MCF 10A (cell line): ENCODE measurements around the gene ECE1. TPM values are rescaled to one million over a fixed set of nuclear protein-coding genes. Genes with fewer than 3 reads are reported as not detected.

Experiments used
- BruUV-seq: library from RNA; stranded (reverse); fragments of 400-500 nt; replicated peaks from 2 replicates; lab custom pipeline; 2021; lab: Mats Ljungman, UMichigan
- CTCF ChIA-PET: fragments of 300-600 bp; sonication (Branson Sonifier 250); formaldehyde crosslinking; extraction: SDS; loops from one replicate; lab custom pipeline; 2021; ENCODE audit warnings: antibody characterized with exemption, inconsistent platforms; lab: Yijun Ruan, JAX
- POLR2A ChIA-PET: fragments of 300-600, 350-650 bp; sonication (Branson Sonifier 250); formaldehyde crosslinking; extraction: SDS; loops from one replicate; lab custom pipeline; 2020; ENCODE audit warnings: antibody characterized with exemption, inconsistent platforms; lab: Yijun Ruan, JAX
- DNase-seq: peaks from one replicate; pipeline ENCODE4 v3.0.0-alpha.2; 2018; ENCODE audit not compliant: unreplicated experiment
- H3K27ac Mint-ChIP-seq: one replicate; pipeline ENCODE4 v1.8.0; 2022; ENCODE audit warnings: mild to moderate bottlenecking, low read depth, mixed read lengths; ENCODE audit not compliant: unreplicated experiment
- H3K27me3 Mint-ChIP-seq: one replicate; pipeline ENCODE4 v1.8.0; 2022; ENCODE audit warnings: mixed read lengths; ENCODE audit not compliant: insufficient read depth, unreplicated experiment
- H3K36me3 Mint-ChIP-seq: one replicate; pipeline ENCODE4 v1.8.0; 2022; ENCODE audit warnings: mild to moderate bottlenecking, moderate library complexity, mixed read lengths; ENCODE audit not compliant: insufficient read depth, unreplicated experiment
- H3K4me1 Mint-ChIP-seq: one replicate; pipeline ENCODE4 v1.8.0; 2022; ENCODE audit warnings: mixed read lengths; ENCODE audit not compliant: insufficient read depth, unreplicated experiment
- H3K4me3 Mint-ChIP-seq: one replicate; pipeline ENCODE4 v1.8.0; 2022; ENCODE audit warnings: mild to moderate bottlenecking, moderate library complexity, mixed read lengths; ENCODE audit not compliant: unreplicated experiment
- H3K9me3 Mint-ChIP-seq: one replicate; pipeline ENCODE4 v1.8.0; 2022; ENCODE audit warnings: mixed read lengths; ENCODE audit not compliant: unreplicated experiment
- intact Hi-C: fragments of 100-400 bp; cut with micrococcal nuclease; formaldehyde crosslinking; loops from 2 replicates; pipeline ENCODE4 v1.14.1; 2022
- total RNA-seq: library from RNA; stranded (reverse); gene quantifications from 2 replicates; pipeline ENCODE4 v1.2.3, GENCODE V29; 2022
- TF ChIP-seq, protein P1 (sequence below): fragments of 200-600 bp; IDR thresholded peaks from one replicate; pipeline ENCODE4 v1.8.0; 2022; ENCODE audit warnings: antibody characterized with exemption, mild to moderate bottlenecking; ENCODE audit not compliant: unreplicated experiment

The ECE1 gene
- total RNA-seq, 1 experiment from 2014 or later, result 40.0 TPM

DNA sequence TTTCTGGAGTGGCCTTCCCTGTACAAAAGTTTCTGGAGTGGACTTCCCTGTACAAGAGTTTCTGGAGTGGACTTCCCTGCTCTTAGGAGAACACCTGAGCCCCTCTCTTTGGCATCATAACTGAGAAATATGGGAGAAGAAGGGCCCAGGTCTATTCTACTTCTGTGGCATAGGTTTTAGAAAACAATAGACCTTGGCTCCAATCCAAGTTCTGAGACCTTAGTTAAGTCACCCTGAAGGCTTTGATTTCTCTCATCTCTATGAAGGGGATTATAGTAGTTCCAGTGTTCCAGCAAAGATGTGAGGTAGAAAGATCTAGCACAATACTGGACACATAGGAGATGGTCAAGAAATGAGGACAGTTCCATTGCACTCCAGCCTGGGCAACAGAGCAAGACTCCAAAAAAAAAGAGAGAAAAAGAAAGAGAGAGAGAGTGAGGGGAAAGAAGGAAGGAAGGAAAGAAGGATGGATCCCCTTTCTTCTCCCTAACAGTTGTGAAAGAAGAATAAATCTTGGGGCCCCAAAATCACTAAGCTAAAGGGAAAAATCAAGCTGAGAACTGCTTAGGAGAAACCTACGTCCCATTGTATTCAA, 100.3 kb downstream of the ECE1 start:
- CTCF ChIA-PET, result interaction anchor here (0.7 to 1.4 kb wide), 4 partner anchors 132 to 493 kb away, joined by 3 to 10 read pairs (median 4); no protein-coding TSS in a partner anchor
- POLR2A ChIA-PET, result interaction anchor here (0.7 to 1.1 kb wide), 5 partner anchors 10 to 339 kb away, joined by 3 read pairs; no protein-coding TSS in a partner anchor

DNA sequence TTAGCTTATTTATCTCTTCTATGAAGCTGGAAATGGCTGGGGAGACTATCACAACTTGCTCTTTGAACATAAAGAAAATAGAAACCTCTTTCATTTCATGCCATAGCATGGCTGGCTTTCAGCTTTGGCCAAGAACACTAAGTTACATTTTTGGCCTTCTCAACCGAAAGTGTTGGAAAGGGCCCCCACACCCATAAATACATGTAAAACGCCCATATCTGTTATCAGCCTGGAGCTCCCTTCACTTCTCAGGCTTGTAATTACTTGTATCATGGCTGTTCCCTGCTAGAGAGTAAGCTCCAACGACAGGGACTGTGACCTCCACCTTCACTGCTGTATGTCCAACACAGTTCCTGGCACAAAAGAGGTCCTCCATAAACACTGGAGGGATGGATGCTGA, 100.8 kb downstream of the ECE1 start:
- TF ChIP-seq, protein P1, sequence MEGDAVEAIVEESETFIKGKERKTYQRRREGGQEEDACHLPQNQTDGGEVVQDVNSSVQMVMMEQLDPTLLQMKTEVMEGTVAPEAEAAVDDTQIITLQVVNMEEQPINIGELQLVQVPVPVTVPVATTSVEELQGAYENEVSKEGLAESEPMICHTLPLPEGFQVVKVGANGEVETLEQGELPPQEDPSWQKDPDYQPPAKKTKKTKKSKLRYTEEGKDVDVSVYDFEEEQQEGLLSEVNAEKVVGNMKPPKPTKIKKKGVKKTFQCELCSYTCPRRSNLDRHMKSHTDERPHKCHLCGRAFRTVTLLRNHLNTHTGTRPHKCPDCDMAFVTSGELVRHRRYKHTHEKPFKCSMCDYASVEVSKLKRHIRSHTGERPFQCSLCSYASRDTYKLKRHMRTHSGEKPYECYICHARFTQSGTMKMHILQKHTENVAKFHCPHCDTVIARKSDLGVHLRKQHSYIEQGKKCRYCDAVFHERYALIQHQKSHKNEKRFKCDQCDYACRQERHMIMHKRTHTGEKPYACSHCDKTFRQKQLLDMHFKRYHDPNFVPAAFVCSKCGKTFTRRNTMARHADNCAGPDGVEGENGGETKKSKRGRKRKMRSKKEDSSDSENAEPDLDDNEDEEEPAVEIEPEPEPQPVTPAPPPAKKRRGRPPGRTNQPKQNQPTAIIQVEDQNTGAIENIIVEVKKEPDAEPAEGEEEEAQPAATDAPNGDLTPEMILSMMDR, result no peak
- Mint-ChIP-seq H3K36me3 (peaks cover 6% of the 10 kb centered on the region), H3K4me3 (no peak overlapping the region), H3K27me3 (no peaks in the 10 kb centered on the region), H3K27ac (no peak overlapping the region), H3K9me3 (no peaks in the 10 kb centered on the region), H3K4me1 (peaks cover 12% of the 10 kb centered on the region)
- ChIA-PET POLR2A (interaction anchor here (0.7 to 0.9 kb wide), 2 partner anchors 38 to 198 kb away, joined by 3 read pairs; no protein-coding TSS in a partner anchor), CTCF (interaction anchor here (0.6 kb wide), 1 partner anchor 137 kb away, joined by 3 read pairs; no protein-coding TSS in a partner anchor)
- DNase-seq, result no peak
- intact Hi-C loops, result no loop called here
- BruUV-seq, result no TSS peak

More for the DNA sequence above, 100.3 kb downstream of the ECE1 start:
- Mint-ChIP-seq H3K36me3 (peaks cover 6% of the 10 kb centered on the region), H3K9me3 (no peaks in the 10 kb centered on the region), H3K4me1 (peaks cover 14% of the 10 kb centered on the region), H3K4me3 (no peak overlapping the region), H3K27ac (no peak overlapping the region), H3K27me3 (no peaks in the 10 kb centered on the region)
- intact Hi-C loops, result no loop called here
- DNase-seq, result peak; percentile 28
- TF ChIP-seq, protein P1, result no peak
- no TSS peak for BruUV-seq

DNA sequence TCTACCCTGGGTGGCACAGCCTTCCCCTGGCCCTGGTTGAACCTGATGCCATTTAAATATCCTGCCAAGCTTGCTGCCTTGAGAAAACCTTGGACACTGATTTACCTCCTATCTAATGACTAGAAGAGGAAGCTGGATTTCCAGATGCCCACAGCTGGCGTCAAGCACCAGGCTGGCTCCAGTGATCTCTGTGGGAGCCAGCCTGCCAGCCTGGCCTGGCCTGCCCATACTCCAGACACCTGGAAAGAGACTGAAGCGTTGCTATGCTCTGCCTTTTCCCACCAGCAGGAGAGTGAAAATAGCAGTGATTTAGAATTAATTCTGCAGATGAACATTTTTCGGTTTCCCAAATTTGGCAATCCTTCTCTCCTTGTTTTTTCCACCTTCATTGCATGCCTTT, 102.0 kb downstream of the ECE1 start:
- no peak overlapping the region for H3K4me3 Mint-ChIP-seq
- peaks cover 6% of the 10 kb centered on the region for H3K36me3 Mint-ChIP-seq
- CTCF ChIA-PET, result interaction anchor here (0.9 to 1.2 kb wide), 2 partner anchors 11 to 491 kb away, joined by 4 to 7 read pairs; no protein-coding TSS in a partner anchor
- no peak for DNase-seq
- H3K27me3 Mint-ChIP-seq, result no peaks in the 10 kb centered on the region
- POLR2A ChIA-PET, result interaction anchor here (0.9 kb wide), 1 partner anchor 13 kb away, joined by 3 read pairs; no protein-coding TSS in a partner anchor
- no peak overlapping the region for H3K27ac Mint-ChIP-seq
- TF ChIP-seq, protein P1, result no peak
- H3K9me3 Mint-ChIP-seq, result no peaks in the 10 kb centered on the region
- intact Hi-C loops, result no loop called here
- H3K4me1 Mint-ChIP-seq, result peaks cover 12% of the 10 kb centered on the region
- no TSS peak for BruUV-seq

DNA sequence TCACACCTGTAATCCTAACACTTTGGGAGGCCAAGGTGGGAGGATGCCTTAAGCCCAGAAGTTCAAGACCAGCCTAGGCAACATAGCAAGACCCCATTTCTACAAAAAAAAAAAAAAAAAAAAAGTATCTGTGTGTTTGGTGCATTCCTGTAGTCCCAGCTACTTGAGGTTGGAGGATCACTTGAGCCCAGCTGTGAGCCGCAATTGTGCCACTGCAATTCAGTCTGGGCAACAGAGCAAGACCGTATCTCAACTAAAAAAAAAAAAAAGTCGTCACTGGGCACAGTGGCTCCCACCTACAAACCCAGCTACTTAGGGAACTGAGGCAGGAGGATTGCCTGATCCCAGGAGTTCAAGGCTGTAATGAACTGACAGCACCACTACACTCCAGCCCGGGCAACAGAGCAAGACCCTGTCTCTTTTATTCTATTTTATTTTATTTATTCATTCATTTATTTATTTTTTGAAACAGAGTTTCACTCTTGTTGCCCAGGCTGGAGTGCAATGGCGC, 105.0 kb downstream of the ECE1 start:
- no peaks in the 10 kb centered on the region for H3K9me3 Mint-ChIP-seq
- CTCF ChIA-PET, result interaction anchor here (0.6 to 1.1 kb wide), 5 partner anchors 10 to 488 kb away, joined by 3 to 7 read pairs (median 5); no protein-coding TSS in a partner anchor
- no TSS peak for BruUV-seq

More for the DNA sequence above, 105.0 kb downstream of the ECE1 start:
- no peak for DNase-seq
- Mint-ChIP-seq H3K36me3 (peaks cover 6% of the 10 kb centered on the region), H3K4me1 (peaks cover 5% of the 10 kb centered on the region), H3K27me3 (no peaks in the 10 kb centered on the region), H3K4me3 (no peak overlapping the region), H3K27ac (no peak overlapping the region)
- TF ChIP-seq, protein P1, result no peak
- POLR2A ChIA-PET, result interaction anchor here (0.8 kb wide), 1 partner anchor 11 kb away, joined by 4 read pairs; no protein-coding TSS in a partner anchor
- intact Hi-C loops, result no loop called here
